ENCODE data around the gene ZNF536.

The ZNF536 gene

GRCh38 chr19:30366282-30366681 is 5.9 kb upstream of the ZNF536 start:
- DNase-seq = no peak

GRCh38 chr19:30367006-30367405 is 5.2 kb upstream of the ZNF536 start:
- no peak for DNase-seq

- DNase-seq = no peak
Observed at GRCh38 chr19:30367421-30367820, 4.8 kb upstream of the ZNF536 start.

GRCh38 chr19:30369833-30370232 is 2.4 kb upstream of the ZNF536 start:
- DNase-seq = no peak

- DNase-seq = no peak
Observed at GRCh38 chr19:30371161-30371836, 885 bp upstream of the ZNF536 start.

- no peak for DNase-seq
Observed at GRCh38 chr19:30373593-30373992, 1.4 kb downstream of the ZNF536 start.

GRCh38 chr19:30374539-30374864 is 2.3 kb downstream of the ZNF536 start:
- no peak for DNase-seq

GRCh38 chr19:30374865-30375552 is 2.8 kb downstream of the ZNF536 start:
- DNase-seq = no peak

GRCh38 chr19:30375553-30376031 is 3.4 kb downstream of the ZNF536 start:
- DNase-seq = no peak

- DNase-seq = no peak
Observed at GRCh38 chr19:30376272-30376671, 4.1 kb downstream of the ZNF536 start.

GRCh38 chr19:30376826-30377425 is 4.7 kb downstream of the ZNF536 start:
- no peak for DNase-seq

GRCh38 chr19:30378701-30379100 is 6.5 kb downstream of the ZNF536 start:
- DNase-seq = no peak

- DNase-seq = no peak
Observed at GRCh38 chr19:30379841-30380610, 7.8 kb downstream of the ZNF536 start.

GRCh38 chr19:30381366-30381765 is 9.2 kb downstream of the ZNF536 start:
- no peak for DNase-seq

- no peak for DNase-seq
Observed at GRCh38 chr19:30385174-30385573, 13.0 kb downstream of the ZNF536 start.

GRCh38 chr19:30385666-30386065 is 13.5 kb downstream of the ZNF536 start:
- DNase-seq = no peak

- DNase-seq = no peak
Observed at GRCh38 chr19:30386551-30387143, 14.5 kb downstream of the ZNF536 start.

GRCh38 chr19:30387311-30388115 is 15.3 kb downstream of the ZNF536 start:
- DNase-seq = no peak

GRCh38 chr19:30388327-30388726 is 16.1 kb downstream of the ZNF536 start:
- no peak for DNase-seq

GRCh38 chr19:30388819-30389218 is 16.6 kb downstream of the ZNF536 start:
- DNase-seq = no peak

GRCh38 chr19:30390356-30390988 is 18.3 kb downstream of the ZNF536 start:
- DNase-seq = no peak

GRCh38 chr19:30391052-30391451 is 18.9 kb downstream of the ZNF536 start:
- no peak for DNase-seq
